HL-60 (cell line): ENCODE measurements around the gene SENP1.

Experiments
- DNase-seq, 2 experiments: peaks; one replicate each; pipeline ENCODE4 v3.0.0-alpha.2; 2010 to 2020; ENCODE audit warnings: low read depth in 1 of 2, low spot score in 1 of 2
- H3K27ac ChIP-seq: fragments of 250-450 bp; sonication (Bioruptor Pico); replicated peaks from 2 replicates; pipeline ENCODE4 v1.5.1; 2020; ENCODE audit warnings: mild to moderate bottlenecking, moderate library complexity
- H3K27me3 ChIP-seq: fragments of 250-450 bp; sonication (Bioruptor Pico); 2 replicates; pipeline ENCODE4 v1.5.1; 2021; ENCODE audit warnings: mild to moderate bottlenecking, moderate library complexity; ENCODE audit not compliant: insufficient read depth, poor library complexity, severe bottlenecking
- H3K4me3 ChIP-seq: replicated peaks from 2 replicates; pipeline ENCODE4 v1.5.1; 2011; ENCODE audit warnings: mild to moderate bottlenecking, control low read depth, low read length; ENCODE audit not compliant: insufficient read depth
- GABPA ChIP-seq: IDR thresholded peaks from 2 replicates; pipeline ENCODE4 v1.6.1; 2012; ENCODE audit warnings: low read depth
- POLR2AphosphoS5 ChIP-seq: IDR thresholded peaks from 2 replicates; pipeline ENCODE4 v1.6.1; 2012; ENCODE audit warnings: low read depth
- REST ChIP-seq: IDR thresholded peaks from 2 replicates; pipeline ENCODE4 v1.6.1; 2012; ENCODE audit warnings: low read depth; ENCODE audit not compliant: insufficient replicate concordance
- SPI1 ChIP-seq: IDR thresholded peaks from 2 replicates; pipeline ENCODE4 v1.6.1; 2012; ENCODE audit warnings: low read depth, mild to moderate bottlenecking, borderline replicate concordance
- TF ChIP-seq, protein P1 (sequence below): IDR thresholded peaks from one replicate; pipeline ENCODE4 v1.5.1; 2011; ENCODE audit warnings: low read length, control low read depth, inconsistent platforms; ENCODE audit not compliant: insufficient read depth

SENP1 gene

GRCh38 chr12:48044396-48044795 is 61.5 kb downstream of the SENP1 start:
- TF ChIP-seq GABPA (no peak), SPI1 (no peak), REST (no peak), POLR2AphosphoS5 (no peak)
- TF ChIP-seq, protein P1, sequence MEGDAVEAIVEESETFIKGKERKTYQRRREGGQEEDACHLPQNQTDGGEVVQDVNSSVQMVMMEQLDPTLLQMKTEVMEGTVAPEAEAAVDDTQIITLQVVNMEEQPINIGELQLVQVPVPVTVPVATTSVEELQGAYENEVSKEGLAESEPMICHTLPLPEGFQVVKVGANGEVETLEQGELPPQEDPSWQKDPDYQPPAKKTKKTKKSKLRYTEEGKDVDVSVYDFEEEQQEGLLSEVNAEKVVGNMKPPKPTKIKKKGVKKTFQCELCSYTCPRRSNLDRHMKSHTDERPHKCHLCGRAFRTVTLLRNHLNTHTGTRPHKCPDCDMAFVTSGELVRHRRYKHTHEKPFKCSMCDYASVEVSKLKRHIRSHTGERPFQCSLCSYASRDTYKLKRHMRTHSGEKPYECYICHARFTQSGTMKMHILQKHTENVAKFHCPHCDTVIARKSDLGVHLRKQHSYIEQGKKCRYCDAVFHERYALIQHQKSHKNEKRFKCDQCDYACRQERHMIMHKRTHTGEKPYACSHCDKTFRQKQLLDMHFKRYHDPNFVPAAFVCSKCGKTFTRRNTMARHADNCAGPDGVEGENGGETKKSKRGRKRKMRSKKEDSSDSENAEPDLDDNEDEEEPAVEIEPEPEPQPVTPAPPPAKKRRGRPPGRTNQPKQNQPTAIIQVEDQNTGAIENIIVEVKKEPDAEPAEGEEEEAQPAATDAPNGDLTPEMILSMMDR, result no peak
- no peak for DNase-seq
- no peak overlapping the region for H3K4me3 ChIP-seq
- H3K27ac ChIP-seq, result no peak overlapping the region
- H3K27me3 ChIP-seq, result no peaks in the 10 kb centered on the region

- TF ChIP-seq, protein P1, result no peak
- TF ChIP-seq REST, result no peak
- Histone ChIP-seq H3K27me3 (no peaks in the 10 kb centered on the region), H3K4me3 (no peak overlapping the region), H3K27ac (no peak overlapping the region)
- DNase-seq, result no peak
These were observed 62.1 kb downstream of the SENP1 start for GRCh38 chr12:48043771-48044170.

DNA sequence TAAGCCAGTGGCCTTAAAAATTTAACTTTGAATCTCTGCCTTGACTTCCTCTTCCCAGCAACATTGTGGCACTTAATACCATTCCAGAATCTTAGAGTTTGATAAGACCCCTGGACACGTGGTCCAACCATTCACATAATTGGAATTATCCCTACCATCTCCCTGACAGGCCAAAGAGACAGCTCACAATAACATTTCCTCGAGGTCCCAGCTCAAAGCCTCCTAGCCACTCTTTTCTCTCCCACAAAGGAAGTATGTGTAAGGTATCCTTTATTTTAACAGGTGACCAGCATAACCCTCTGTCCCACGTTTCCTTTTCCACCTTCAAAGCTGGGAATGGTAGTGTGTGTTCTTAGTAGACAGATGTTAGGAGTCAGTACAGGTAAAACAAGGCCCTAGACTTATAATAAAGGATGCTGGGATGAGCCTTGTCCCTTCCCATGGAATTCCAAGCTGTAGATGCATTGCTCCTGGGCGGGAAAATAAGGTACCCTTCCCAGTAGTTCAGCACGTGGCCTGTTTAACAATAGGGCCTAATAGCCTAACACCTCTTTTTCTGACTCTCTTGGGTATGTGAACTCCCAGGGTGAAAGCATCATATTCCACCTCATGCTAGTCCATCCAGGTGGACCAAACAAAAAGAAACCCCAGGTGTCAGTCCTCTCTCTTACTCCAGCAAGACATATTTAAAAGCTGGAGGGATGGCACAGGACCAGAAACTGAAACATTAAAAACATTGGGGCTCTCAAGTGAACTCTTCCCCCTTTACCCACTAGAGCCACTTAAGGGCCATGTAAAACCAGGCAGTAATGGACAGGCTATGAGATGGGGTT is 64.1 kb downstream of the SENP1 start:
- Histone ChIP-seq H3K27me3 (no peaks in the 10 kb centered on the region), H3K4me3 (no peak overlapping the region), H3K27ac (no peak overlapping the region)
- no peak for DNase-seq
- TF ChIP-seq POLR2AphosphoS5, result no peak
- TF ChIP-seq, protein P1, result no peak
- TF ChIP-seq SPI1, result no peak
- no peak for TF ChIP-seq GABPA
- no peak for TF ChIP-seq REST
